Endothelial cell of umbilical vein (primary cell): ENCODE measurements around the gene IL6R. TPM values are rescaled to one million over a fixed set of nuclear protein-coding genes. Genes with fewer than 3 reads are reported as not detected.

Experiments
- BruUV-seq: library from RNA; stranded (reverse); fragments of 400-500 nt; replicated peaks from 2 replicates; lab custom pipeline; 2021; lab: Mats Ljungman, UMichigan
- CTCF ChIA-PET: fragments of 300-600, 350-600 bp; sonication (Branson Sonifier 250); formaldehyde crosslinking; loops from one replicate; lab custom pipeline; 2021; ENCODE audit warnings: antibody characterized with exemption, inconsistent platforms; lab: Charles Lee
- POLR2A ChIA-PET: fragments of 300-600, 350-600 bp; sonication (Branson Sonifier 250); formaldehyde crosslinking; loops from one replicate; lab custom pipeline; 2021; ENCODE audit warnings: antibody characterized with exemption, inconsistent platforms; lab: Charles Lee
- DNase-seq: peaks from one replicate; pipeline ENCODE4 v3.0.0-alpha.2; 2011; ENCODE audit warnings: low read depth, low spot score
- FAIRE-seq: peaks from 2 replicates; lab custom pipeline; 2011; peaks lifted over from hg19 to GRCh38; lab: Jason Lieb, UNC
- H2AFZ ChIP-seq: 2 replicates; pipeline ENCODE4 v1.6.0; 2012; ENCODE audit warnings: low read depth, low read length, control low read depth, inconsistent platforms
- H3K27ac ChIP-seq: 2 replicates; pipeline ENCODE4 v1.5.1; 2011; ENCODE audit warnings: low read depth, mild to moderate bottlenecking, control low read depth, low read length, moderate library complexity; ENCODE audit not compliant: insufficient read depth
- H3K27me3 ChIP-seq, 2 experiments: 2 replicates each; pipeline versions ENCODE4 v1.6.0 to v1.6.1; 2011; ENCODE audit warnings: low read length in 2 of 2, mixed read lengths in 1 of 2; ENCODE audit not compliant: control insufficient read depth in 2 of 2, insufficient read depth in 2 of 2
- H3K36me3 ChIP-seq, 2 experiments: 2 replicates in 1 of 2; 3 replicates in 1 of 2; pipeline ENCODE4 v1.5.1; 2011; ENCODE audit warnings: low read length in 2 of 2, mild to moderate bottlenecking in 1 of 2, moderate library complexity in 1 of 2; ENCODE audit not compliant: control insufficient read depth in 2 of 2, insufficient read depth in 2 of 2; ENCODE audit errors: extremely low read depth in 1 of 2
- H3K4me1 ChIP-seq: 3 replicates; pipeline ENCODE4 v1.5.1; 2011; ENCODE audit warnings: mild to moderate bottlenecking, low read length; ENCODE audit not compliant: control insufficient read depth, insufficient read depth; ENCODE audit errors: extremely low read depth
- H3K4me2 ChIP-seq: 2 replicates; pipeline ENCODE4 v1.6.1; 2011; ENCODE audit warnings: low read length, control low read depth, mixed read lengths; ENCODE audit not compliant: insufficient read depth
- H3K4me3 ChIP-seq, 3 experiments: fragments of 200-600 bp in 1 of 3; sonication (generic), shearing (Covaris generic) in 1 of 3; replicated peaks in 1 of 3; 2 replicates each; pipeline ENCODE4 v1.5.1; 2011 to 2016; ENCODE audit warnings: control low read depth in 3 of 3, low read length in 3 of 3, mild to moderate bottlenecking in 2 of 3, inconsistent platforms in 1 of 3, low read depth in 1 of 3, moderate library complexity in 1 of 3; ENCODE audit not compliant: insufficient read depth in 1 of 3
- H3K79me2 ChIP-seq: 2 replicates; pipeline ENCODE4 v1.6.0; 2012; ENCODE audit warnings: low read length, inconsistent platforms; ENCODE audit not compliant: control insufficient read depth, insufficient read depth
- H3K9ac ChIP-seq: replicated peaks from 2 replicates; pipeline ENCODE3; 2011; ENCODE audit warnings: low read length, control low read depth; ENCODE audit not compliant: insufficient read depth; ENCODE audit errors: extremely low read depth
- H3K9me1 ChIP-seq: replicated peaks from 3 replicates; pipeline ENCODE4 v1.6.0; 2011; ENCODE audit warnings: mild to moderate bottlenecking, low read length; ENCODE audit not compliant: control insufficient read depth, insufficient read depth; ENCODE audit errors: extremely low read depth
- H3K9me3 ChIP-seq: replicated peaks from 2 replicates; pipeline ENCODE4 v1.5.1; 2012; ENCODE audit warnings: low read length, inconsistent platforms; ENCODE audit not compliant: control insufficient read depth, insufficient read depth
- H4K20me1 ChIP-seq: replicated peaks from 2 replicates; pipeline ENCODE3; 2011; ENCODE audit warnings: mild to moderate bottlenecking, low read length; ENCODE audit not compliant: control insufficient read depth, insufficient read depth; ENCODE audit errors: extremely low read depth
- CTCF ChIP-seq, 2 donors: IDR thresholded peaks; 1 replicate in 1 of 2; 2 replicates in 1 of 2; pipeline ENCODE4 v1.5.1; 2011; ENCODE audit warnings: low read length in 2 of 2, mild to moderate bottlenecking in 2 of 2, moderate library complexity in 2 of 2, control low read depth in 1 of 2, inconsistent platforms in 1 of 2, low read depth in 1 of 2; ENCODE audit not compliant: insufficient read depth in 1 of 2; ENCODE audit errors: extremely low read depth in 1 of 2
- EZH2 ChIP-seq: IDR thresholded peaks from 2 replicates; pipeline ENCODE4 v1.6.1; 2012; ENCODE audit warnings: borderline replicate concordance, low read depth, mild to moderate bottlenecking, moderate library complexity, low read length, inconsistent platforms; ENCODE audit not compliant: severe bottlenecking
- FOS ChIP-seq: IDR thresholded peaks from 2 replicates; pipeline ENCODE4 v1.6.1; 2011; ENCODE audit warnings: mild to moderate bottlenecking, low read length, moderate library complexity, borderline replicate concordance; ENCODE audit not compliant: insufficient read depth
- GATA2 ChIP-seq: IDR thresholded peaks from 2 replicates; pipeline ENCODE4 v1.7.0; 2011; ENCODE audit warnings: low read depth, mild to moderate bottlenecking, moderate library complexity, mixed read lengths, low read length; ENCODE audit not compliant: insufficient read length, insufficient read depth
- JUN ChIP-seq: IDR thresholded peaks from 2 replicates; pipeline ENCODE4 v1.6.1; 2011; ENCODE audit warnings: borderline replicate concordance, low read depth; ENCODE audit not compliant: insufficient read length, insufficient read depth
- MAX ChIP-seq: IDR thresholded peaks from 2 replicates; pipeline ENCODE4 v1.6.1; 2011; ENCODE audit not compliant: insufficient read depth, insufficient read length
- MYC ChIP-seq: IDR thresholded peaks from one replicate; pipeline ENCODE4 v1.6.1; 2011; ENCODE audit warnings: mild to moderate bottlenecking, low read depth, low read length
- POLR2A ChIP-seq: IDR thresholded peaks from 2 replicates; pipeline ENCODE4 v1.6.1; 2012; ENCODE audit warnings: low read depth, mild to moderate bottlenecking, control low read depth, low read length
- POLR2AphosphoS5 ChIP-seq: IDR thresholded peaks from 2 replicates; pipeline ENCODE4 v1.6.1; 2012; ENCODE audit warnings: low read depth, mild to moderate bottlenecking, control low read depth, low read length, moderate library complexity; ENCODE audit not compliant: insufficient read depth
- dilution Hi-C: fragments of 300-500 bp; cut with MboI; formaldehyde crosslinking; loops from one replicate; pipeline ENCODE4 v1.15.0; 2019; ENCODE audit warnings: low sequenced_read_pairs; ENCODE audit not compliant: extremely low pct_ligation_motif_present
- intact Hi-C: fragments of 100-400 bp; cut with micrococcal nuclease; formaldehyde crosslinking; loops from one replicate; pipeline ENCODE4 v1.10.0; 2022
- polyA plus RNA-seq, 4 experiments: library from polyadenylated mRNA; depleted of rRNA in 3 of 4; stranded (reverse) in 3 of 4; unstranded in 1 of 4; fragments of >200 nt; gene quantifications; 2 replicates each; pipeline versions ENCODE4 v1.2.1 to v1.2.3, GENCODE V29; 2011 to 2012; ENCODE audit warnings: missing spikeins in 1 of 4
- total RNA-seq: library from RNA; stranded (reverse); gene quantifications from 2 replicates; pipeline ENCODE4 v1.2.3, GENCODE V29; 2021

The IL6R gene
- total and polyA plus RNA-seq, 2 donors (not counting 3 experiments of a cell fraction or from before 2014, with no cell fraction given) = 4.8 to 5.1 TPM

- BruUV-seq = no TSS peak
- FAIRE-seq (no peak), DNase-seq (no peak)
- Histone ChIP-seq H3K9me1 (no peaks in the 10 kb centered on the region), H3K36me3 (no peaks in the 10 kb centered on the region), H3K27me3 (no peaks in the 10 kb centered on the region), H3K9ac (no peak overlapping the region), H2AFZ (no peak overlapping the region), H3K4me2 (no peak overlapping the region), H3K4me1 (peaks cover 7% of the 10 kb centered on the region), H3K4me3 (no peak overlapping the region), H3K79me2 (no peaks in the 10 kb centered on the region), H3K27ac (no peak overlapping the region), H3K9me3 (no peaks in the 10 kb centered on the region), H4K20me1 (no peaks in the 10 kb centered on the region)
- dilution Hi-C loops (no loop called here), intact Hi-C loops (no loop called here)
- ChIA-PET CTCF (no interaction called here), POLR2A (no interaction called here)
- no peak for TF ChIP-seq CTCF (IDR thresholded peaks at IDR 0.05; ENCODE audit: extremely low read depth in 1 of 2, insufficient read depth in 1 of 2, low read depth in 1 of 2, low read length in 2 of 2)
- TF ChIP-seq GATA2 = no peak
- no peak for TF ChIP-seq POLR2AphosphoS5
- no peak for TF ChIP-seq POLR2A
- TF ChIP-seq FOS = no peak
- no peak for TF ChIP-seq MAX
- no peak for TF ChIP-seq EZH2
- TF ChIP-seq JUN = no peak
- TF ChIP-seq MYC = no peak
These were observed 41.1 kb downstream of the IL6R start for GRCh38 chr1:154446292-154446691.
